Neural crest cell (in vitro differentiated cells): Measurements from ENCODE around the gene PLEKHA1. TPM values are rescaled to one million over a fixed set of nuclear protein-coding genes. Genes with fewer than 3 reads are reported as not detected.

ENCODE experiments used
- DNase-seq: peaks from one replicate; pipeline ENCODE4 v3.0.0; 2021; ENCODE audit warnings: low read depth, mixed read lengths, low spot score
- H3K27ac Mint-ChIP-seq: one replicate; pipeline ENCODE4 v1.8.0; 2021; ENCODE audit warnings: mild to moderate bottlenecking, mixed read lengths; ENCODE audit not compliant: unreplicated experiment
- H3K27me3 Mint-ChIP-seq: 2 replicates; pipeline ENCODE4 v1.8.0; 2021; ENCODE audit warnings: low read depth, mild to moderate bottlenecking, mixed read lengths
- H3K36me3 Mint-ChIP-seq: 2 replicates; pipeline ENCODE4 v1.8.0; 2021; ENCODE audit warnings: low read depth, mild to moderate bottlenecking, mixed read lengths
- H3K4me1 Mint-ChIP-seq: 2 replicates; pipeline ENCODE4 v1.8.0; 2021; ENCODE audit warnings: mixed read lengths
- H3K4me3 Mint-ChIP-seq: one replicate; pipeline ENCODE4 v1.8.0; 2021; ENCODE audit warnings: mild to moderate bottlenecking, mixed read lengths
- H3K9me3 Mint-ChIP-seq: 2 replicates; pipeline ENCODE4 v1.8.0; 2021; ENCODE audit warnings: mixed read lengths
- total RNA-seq: library from RNA; stranded (reverse); gene quantifications from 2 replicates; pipeline ENCODE4 v1.2.1, GENCODE V29; 2021
- TF ChIP-seq, protein P1 (sequence below): fragments of 200-600 bp; sonication (generic); conservative IDR thresholded peaks from 2 replicates; pipeline ENCODE4 v1.5.0; 2021; ENCODE audit warnings: antibody characterized with exemption, mild to moderate bottlenecking

The PLEKHA1 gene
- total RNA-seq, 1 donor from 2014 or later: 20.6 TPM

DNA sequence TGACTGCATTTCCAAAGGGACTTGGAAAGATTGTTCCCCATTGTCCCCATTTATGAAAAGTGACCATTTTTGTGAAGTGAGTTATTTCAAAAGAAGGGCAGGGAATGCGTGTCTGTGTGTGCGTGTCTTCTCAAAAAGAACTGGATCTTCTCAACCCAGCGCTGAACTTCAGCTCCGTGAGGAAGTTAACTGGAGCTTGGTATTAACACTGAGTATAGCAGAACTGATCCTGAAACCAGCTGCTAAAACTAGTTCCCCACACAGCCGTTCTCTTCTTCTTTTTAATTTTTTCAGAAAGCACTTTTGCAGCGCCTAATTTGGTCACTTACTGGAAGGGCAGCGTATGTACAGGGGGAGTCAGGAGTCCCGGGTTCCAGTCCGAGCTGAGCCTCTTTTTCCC, 45.8 kb upstream of the PLEKHA1 start:
- TF ChIP-seq, protein P1, sequence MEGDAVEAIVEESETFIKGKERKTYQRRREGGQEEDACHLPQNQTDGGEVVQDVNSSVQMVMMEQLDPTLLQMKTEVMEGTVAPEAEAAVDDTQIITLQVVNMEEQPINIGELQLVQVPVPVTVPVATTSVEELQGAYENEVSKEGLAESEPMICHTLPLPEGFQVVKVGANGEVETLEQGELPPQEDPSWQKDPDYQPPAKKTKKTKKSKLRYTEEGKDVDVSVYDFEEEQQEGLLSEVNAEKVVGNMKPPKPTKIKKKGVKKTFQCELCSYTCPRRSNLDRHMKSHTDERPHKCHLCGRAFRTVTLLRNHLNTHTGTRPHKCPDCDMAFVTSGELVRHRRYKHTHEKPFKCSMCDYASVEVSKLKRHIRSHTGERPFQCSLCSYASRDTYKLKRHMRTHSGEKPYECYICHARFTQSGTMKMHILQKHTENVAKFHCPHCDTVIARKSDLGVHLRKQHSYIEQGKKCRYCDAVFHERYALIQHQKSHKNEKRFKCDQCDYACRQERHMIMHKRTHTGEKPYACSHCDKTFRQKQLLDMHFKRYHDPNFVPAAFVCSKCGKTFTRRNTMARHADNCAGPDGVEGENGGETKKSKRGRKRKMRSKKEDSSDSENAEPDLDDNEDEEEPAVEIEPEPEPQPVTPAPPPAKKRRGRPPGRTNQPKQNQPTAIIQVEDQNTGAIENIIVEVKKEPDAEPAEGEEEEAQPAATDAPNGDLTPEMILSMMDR: no peak
- Mint-ChIP-seq H3K27me3 (no peaks in the 10 kb centered on the region), H3K27ac (no peak overlapping the region), H3K4me3 (no peak overlapping the region), H3K4me1 (peaks cover 17% of the 10 kb centered on the region), H3K36me3 (no peaks in the 10 kb centered on the region), H3K9me3 (peaks cover 8% of the 10 kb centered on the region)
- no peak for DNase-seq

DNA sequence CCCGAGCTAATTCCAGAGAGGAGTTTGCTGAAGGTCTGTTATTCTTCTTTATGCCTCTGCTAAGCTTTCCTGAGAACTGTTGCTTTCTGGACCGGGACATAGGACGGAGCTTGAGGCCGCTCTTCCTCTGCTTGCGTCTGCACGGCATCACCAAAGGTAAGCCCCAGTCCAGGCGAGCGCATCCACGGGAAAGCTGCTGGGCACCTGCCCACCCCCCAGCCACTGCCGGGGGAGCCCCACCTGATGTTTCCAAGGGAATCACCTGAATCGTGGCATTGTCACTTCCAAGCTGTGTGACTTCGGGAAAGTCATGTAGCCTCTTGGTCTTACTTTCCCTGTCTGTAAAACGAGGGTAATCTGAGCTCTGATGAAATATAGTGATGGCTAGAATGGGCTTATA, 45.1 kb upstream of the PLEKHA1 start:
- H3K9me3 Mint-ChIP-seq: peaks cover 8% of the 10 kb centered on the region
- H3K4me1 Mint-ChIP-seq: peaks cover 17% of the 10 kb centered on the region
- H3K36me3 Mint-ChIP-seq: no peaks in the 10 kb centered on the region
- no peak overlapping the region for H3K4me3 Mint-ChIP-seq
- DNase-seq: no peak
- H3K27ac Mint-ChIP-seq: no peak overlapping the region
- TF ChIP-seq, protein P1: no peak
- H3K27me3 Mint-ChIP-seq: no peaks in the 10 kb centered on the region

DNA sequence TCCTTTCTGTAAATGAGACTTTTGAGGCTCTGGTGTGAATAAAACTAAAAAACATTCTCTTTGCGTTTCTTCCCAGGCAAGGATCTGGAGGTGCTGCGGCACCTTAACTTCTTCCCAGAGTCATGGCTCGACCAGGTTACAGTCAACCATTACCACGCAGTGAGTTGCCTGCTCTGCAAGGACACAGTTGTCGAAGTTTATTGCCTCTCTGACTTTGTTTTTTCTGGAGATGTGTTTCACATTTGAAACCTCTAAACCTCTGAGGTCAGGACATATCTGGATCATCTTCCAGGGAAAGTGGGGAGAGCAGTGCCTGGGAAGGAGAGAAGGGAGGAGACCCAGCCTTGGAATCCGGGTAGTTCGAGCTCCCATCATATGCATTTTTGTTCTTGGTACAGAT, 43.4 kb upstream of the PLEKHA1 start:
- no peaks in the 10 kb centered on the region for H3K27me3 Mint-ChIP-seq
- H3K4me1 Mint-ChIP-seq: peaks cover 17% of the 10 kb centered on the region
- no peaks in the 10 kb centered on the region for H3K36me3 Mint-ChIP-seq
- peak overlapping the region; percentile 96 for H3K27ac Mint-ChIP-seq
- H3K9me3 Mint-ChIP-seq: peaks cover 8% of the 10 kb centered on the region
- DNase-seq: no peak
- no peak overlapping the region for H3K4me3 Mint-ChIP-seq
- TF ChIP-seq, protein P1: no peak

DNA sequence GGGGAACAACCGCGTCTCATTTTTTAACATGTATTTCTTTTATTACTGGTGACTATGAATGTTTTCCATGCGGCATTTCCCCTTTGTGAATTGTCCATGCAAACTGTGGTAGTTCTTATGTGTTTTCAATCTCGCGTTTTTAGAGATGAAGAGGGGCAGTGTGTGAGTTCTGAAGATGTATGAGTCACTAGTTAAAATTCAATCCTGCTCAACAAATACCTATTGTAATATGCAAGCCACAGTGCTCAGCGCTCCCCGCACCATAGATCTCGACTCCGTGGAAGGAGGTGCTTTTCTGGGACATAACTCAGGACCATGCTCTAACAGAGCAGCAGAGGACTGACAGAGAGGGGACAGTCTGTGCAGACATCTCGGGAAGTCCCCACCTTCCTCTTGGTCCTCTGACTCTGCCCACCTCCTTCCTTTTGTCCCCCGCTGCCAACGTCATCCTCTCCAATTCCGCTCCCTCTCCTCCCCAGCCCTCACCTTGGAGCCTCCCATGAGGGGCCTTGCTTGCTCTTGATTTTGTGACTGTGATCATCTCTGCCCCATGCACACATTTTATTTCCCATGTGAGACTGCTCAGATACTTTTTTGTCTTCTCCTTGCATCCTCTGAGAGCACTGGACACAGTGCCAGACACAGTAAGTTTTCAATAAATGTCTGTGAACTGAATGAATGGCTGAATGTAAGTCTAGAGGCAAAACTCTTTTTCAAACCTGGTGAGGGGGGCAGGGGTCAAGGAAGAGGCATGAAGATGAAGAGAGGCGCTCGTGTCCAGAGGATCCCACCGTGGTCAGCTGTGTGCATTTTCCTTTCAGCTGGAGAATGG, 42.7 kb upstream of the PLEKHA1 start:
- H3K4me3 Mint-ChIP-seq: peak overlapping the region; percentile 16
- TF ChIP-seq, protein P1: no peak
- H3K36me3 Mint-ChIP-seq: no peaks in the 10 kb centered on the region
- peaks cover 5% of the 10 kb centered on the region for H3K9me3 Mint-ChIP-seq
- no peak for DNase-seq
- H3K27ac Mint-ChIP-seq: peak overlapping the region; percentile 96
- peaks cover 17% of the 10 kb centered on the region for H3K4me1 Mint-ChIP-seq
- H3K27me3 Mint-ChIP-seq: no peaks in the 10 kb centered on the region

DNA sequence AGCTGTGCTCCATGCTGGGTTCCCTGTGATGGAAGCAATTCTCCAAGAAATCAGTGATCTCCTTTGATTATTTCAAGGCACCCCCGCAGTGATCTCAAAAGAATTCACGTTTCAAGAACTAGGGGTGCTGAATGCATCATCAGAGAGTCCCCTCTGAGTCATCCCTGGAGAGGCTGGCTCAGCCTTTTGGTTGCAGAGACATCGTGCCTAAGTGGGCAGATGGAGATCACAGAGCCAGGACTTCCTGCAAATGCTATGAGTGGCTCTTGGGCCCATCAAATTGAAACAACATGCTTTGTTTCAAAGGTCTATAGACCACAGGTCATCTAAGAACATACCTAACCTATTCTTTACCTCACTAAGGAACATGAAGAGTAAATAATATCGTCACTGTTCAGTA, 41.5 kb upstream of the PLEKHA1 start:
- H3K4me1 Mint-ChIP-seq: peaks cover 21% of the 10 kb centered on the region
- no peaks in the 10 kb centered on the region for H3K36me3 Mint-ChIP-seq
- no peak overlapping the region for H3K4me3 Mint-ChIP-seq
- H3K9me3 Mint-ChIP-seq: peaks cover 5% of the 10 kb centered on the region
- TF ChIP-seq, protein P1: no peak
- H3K27ac Mint-ChIP-seq: no peak overlapping the region
- H3K27me3 Mint-ChIP-seq: no peaks in the 10 kb centered on the region
- DNase-seq: no peak
